ENCODE results near the gene ITPK1.
A peak's percentile ranks its signal among the peaks of the same experiment; 100 is the strongest.

The ITPK1 gene

DNA sequence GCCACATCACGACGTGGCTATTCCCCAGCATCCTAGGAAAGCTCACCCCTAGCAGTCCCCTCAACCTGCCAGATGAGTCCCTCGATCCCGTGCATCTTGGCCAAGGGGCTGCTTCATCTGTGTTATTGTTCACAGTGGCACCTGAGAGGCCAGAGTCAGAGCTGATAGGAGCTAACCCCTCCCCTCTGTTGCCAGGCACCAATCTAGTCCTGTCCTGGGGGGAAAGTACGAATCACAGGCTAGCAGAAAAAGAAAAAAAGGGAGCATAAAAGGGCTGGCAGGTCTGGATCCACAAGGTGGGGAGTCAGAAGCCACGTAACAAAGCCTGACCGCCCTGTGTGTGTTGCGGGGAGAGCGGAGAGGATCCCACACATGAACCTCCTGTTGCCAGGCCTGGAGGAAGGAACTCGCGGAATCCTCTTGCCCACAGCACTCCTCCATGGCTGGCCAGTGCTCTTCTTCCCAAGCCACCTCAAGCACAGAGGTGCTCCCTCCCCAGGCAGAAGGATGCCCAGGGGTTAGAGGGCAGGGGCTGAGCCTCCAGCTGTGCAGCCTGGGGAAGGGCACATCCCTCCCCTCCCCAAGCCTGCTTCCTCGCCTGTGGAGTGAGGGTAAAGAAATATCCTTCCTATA is 91.8 kb downstream of the ITPK1 start:
- DNase-seq, result no peak

DNA sequence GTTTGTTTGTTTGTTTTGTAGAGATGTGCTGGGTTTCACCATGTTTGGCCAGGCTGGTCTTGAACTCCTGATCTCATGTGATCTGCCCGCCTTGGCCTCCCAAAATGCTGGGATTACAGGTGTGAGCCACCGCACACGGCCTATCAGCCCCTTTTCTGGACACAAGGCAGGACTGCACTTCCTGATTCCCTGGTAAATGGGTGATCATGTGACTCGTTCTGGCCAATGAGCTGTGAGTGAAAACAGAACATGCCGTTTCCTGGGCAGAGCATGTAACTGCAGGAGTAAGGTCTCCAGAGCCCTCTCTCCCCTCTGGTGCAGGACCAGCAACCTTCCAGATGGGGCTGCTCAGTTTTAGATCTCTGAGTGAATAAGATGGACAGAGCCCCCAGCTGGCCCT is 92.7 kb downstream of the ITPK1 start:
- DNase-seq, result no peak

DNA sequence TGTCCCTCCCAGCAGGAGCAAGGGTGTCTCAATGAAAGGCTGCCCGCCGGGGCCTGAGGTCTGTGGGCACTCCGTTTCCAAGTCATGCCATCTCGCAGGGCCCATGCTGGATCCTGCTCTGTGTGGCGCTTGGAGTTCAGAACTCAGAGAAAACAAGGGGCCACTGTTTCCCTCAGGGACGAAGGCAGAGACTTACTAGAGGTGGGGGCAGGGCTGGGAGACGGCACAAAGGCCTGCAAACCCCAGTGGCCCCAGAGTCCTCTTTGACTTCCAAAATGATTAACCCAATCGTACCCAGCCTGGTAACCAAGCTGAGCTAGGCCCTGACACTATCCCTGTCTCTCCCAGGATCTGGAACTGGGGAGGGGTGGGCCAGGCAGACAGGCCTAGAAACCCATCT is 95.8 kb downstream of the ITPK1 start:
- no peak for DNase-seq

DNA sequence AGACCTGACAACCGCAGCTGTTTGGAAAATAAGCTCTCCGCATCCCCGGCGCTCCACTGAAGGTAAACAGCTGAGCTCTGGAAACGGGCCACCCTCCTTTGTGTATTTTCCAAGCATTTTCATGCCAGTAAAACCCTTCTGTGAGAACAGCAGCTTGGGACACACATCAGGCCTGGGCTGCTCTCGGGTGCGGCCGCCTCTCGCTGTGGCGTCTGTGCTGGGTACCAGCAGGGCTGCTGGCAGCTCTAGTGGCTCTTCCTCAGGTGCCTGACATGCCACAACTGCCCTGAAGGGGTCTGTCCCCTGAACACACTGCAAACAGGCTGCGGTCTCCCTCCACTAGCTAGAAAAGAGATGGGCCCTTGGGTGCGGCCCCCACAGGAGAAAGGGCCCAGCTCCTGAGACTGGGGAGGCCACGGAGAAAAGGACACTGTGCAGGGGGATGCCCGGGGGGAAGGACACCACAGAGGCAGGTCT is 96.3 kb downstream of the ITPK1 start:
- no peak for DNase-seq

DNA sequence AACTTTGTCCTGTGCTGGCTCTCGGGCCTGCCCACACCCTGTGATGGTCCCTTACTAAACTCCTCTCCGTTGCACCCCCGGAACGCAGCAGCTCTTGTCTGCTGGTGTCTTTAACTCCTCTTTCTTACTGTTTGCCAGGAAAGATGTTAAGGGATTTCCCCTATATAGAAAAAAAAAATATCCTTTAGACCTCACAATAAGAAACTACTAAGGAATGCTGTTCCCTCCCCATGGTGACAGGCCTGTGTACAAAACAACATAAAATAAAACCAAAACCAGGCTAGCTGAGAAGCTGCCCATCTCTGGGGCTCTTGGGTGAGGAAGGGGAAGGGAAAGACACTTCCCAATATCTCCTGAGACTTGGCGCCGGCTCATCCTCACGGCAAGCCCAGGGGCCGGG is 97.4 kb downstream of the ITPK1 start:
- no peak for DNase-seq

DNA sequence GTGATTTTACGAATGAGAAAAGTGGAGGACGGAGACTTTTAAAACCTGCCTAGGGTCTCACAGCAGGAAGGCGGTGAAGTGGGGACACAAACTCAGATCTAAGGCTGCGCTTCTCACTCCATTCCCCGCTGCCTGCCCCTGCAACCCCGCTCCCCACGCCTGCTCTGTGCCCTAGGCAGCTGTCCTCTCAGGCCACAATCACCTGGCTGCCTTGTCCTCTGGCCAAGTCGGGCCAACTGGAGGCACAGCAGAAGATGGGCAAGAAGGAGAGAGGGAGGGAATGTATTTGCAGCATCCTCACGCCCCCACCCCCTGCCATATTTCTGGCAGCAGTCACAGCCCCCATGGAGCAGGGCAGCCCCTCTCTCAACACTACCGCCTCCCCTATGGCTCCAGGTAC is 97.8 kb downstream of the ITPK1 start:
- DNase-seq, result no peak

DNA sequence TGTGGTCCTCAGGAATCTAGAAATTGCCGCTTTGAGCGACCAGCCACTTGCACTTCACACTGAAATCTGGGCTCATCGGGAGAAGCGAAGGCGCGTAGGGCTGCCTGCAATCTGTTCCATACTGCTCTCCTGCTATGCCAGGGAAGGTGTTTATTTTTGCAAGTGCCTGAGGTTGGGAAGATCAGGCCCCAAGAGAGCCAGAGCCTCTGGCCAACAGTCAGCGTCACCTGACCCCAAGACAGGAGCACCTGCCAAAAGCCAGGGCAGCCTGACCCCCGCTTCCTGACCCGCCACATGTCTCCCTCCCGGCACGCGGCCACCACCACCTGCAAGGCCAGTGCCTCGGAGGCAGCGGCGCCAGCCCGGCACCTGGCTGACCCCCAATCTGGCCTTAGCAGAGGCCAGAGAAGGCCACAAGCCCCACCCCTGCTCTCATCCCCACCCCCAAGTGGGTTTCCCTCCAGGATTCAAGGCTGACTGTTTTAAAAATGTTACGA is 98.4 kb downstream of the ITPK1 start:
- no peak for DNase-seq

DNA sequence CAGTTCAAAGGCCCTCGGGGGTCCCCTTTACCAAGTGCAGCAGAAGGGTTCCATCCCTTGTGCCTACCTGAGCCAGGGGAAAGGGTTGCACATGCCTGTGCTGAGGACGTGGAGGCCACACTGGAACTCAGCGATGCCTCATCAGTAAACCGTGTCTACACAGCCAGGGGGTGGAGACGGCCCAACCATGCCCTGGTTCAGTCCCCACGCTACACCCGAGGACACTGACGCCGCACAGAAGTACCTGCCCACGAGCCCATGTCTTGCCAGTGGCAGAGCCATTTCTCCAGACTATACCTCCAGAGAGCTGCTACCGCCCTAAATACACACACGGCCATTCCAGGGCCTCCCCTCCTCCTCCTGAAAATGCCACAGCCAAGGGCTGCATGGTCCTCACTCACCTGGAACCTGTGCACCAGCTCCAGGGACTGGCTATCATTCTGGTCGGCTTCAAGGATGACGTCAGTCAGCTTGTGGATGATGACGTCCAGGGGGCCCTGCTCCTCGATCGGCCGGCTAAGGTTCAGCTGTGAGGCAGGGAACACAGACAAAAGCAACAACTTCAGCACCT is 99.4 kb downstream of the ITPK1 start:
- no peak for DNase-seq

DNA sequence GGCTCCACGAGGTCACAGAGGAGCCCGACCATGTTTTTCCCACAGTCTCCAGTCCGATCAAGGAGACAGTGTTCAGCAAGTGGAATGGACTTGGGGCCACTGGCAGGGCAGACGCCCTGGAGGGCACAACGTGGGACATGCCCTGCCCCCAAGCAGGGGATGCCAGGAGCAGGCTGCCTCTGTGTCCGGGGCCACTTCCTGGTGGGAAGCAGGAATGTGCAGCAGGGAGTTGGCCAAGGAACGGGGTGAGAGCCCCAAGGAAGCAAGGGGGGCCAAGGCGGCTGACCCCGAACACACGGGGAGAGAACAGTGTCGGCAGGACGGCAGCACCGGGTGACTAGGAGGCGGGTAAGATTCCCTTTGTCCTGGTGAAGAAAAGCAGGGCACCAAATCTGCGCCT is 100.2 kb downstream of the ITPK1 start:
- DNase-seq, result no peak

DNA sequence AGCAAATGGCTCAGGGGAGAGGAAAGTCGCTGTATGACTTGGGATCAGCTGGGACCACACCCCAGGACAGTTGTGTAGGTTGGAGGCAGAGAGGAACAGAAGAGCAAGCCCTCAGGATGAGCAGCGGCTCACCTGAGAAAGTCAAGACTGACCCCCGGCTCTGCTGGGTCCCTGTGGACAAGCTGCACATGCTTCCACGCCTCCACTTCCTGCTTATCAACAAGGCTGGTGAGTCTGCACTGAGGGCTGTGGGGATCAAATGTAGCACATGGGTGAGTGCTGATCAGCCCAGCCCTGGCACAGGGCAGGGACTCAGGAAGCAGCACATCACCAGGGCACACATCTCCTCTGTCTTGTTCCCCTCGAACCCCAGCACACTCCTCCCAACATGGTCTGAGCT is 100.7 kb downstream of the ITPK1 start:
- no peak for DNase-seq

DNA sequence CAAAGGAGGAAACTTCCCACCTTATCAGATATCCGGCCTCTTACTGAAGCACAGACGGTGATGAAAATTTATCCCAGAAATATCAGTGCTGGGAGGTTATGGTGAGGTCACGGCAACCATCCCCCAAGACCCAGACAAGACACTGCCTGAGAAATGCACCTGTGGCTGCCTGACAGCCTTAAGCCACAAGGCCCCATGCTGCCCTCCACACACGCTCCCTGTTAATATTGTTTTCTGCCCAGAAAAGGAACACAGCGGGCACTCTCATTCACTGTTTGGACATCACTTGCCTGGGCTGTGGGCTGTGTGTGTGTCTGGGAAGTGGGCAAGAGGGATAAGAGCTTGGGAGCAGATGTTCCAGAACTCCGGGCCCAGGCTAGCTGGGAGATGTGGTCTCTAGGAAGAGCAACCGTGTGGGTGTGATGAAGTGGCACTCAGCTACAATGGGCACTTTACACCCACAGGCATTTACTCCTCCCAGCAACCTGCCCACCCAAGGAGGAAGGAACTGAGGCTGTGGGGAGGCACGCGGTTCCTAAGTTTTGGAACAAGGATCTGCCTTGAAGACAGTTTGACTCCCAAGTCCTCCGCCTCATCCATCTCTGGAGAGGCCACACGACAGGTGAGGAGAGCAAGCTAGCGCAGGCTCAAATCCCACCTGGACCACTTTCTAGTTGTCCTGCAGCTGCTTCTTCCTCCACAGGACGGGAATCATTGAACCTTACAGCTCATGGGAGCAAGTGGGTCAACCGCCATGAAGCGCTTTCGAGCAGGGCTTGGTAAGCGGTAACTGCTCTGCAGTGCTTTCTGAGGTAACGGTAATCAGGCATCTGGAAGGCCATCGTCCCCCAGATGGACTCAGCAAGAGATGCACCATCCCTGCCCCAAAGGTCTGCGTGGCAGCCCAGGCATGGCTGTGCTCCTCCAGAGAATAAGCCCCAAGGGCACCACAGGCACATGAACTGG is 101.4 kb downstream of the ITPK1 start:
- DNase-seq, result no peak

DNA sequence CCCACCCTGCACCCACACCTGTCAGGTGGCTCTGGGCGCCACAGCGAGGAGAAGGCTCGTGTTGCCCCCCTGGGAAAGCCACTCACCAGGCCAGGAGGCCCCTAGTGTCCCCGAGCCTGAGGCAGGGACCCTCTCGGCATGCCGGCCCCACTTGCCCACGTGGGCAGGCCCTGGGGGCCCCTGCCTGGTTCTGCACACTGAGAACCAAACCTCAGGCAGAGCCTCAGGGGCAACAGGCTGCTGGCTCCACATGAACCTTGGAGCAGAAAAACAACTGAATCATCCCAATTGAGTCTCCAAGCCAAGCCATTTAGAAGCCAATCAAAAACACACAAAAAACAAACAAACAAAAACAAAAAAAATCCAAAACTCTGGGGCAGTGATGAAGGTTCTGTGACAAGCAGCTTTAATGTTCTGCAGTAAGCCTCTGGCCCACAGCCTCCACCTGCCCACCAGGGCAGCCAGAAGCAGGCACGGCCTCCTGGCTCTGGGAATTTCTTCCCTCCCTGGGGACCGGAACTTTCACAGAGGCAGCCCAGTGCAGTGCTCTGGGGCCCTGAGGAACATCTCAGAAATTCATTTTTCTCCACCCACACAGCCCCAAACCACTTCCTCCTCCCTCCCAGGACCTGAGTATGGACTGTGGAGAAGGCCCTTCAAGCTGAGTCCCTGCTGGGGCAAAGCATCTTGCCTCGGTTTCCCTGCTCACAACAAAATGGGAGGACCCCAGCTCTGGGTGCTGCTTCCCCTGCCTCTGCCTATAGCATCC is 102.6 kb downstream of the ITPK1 start:
- no peak for DNase-seq

DNA sequence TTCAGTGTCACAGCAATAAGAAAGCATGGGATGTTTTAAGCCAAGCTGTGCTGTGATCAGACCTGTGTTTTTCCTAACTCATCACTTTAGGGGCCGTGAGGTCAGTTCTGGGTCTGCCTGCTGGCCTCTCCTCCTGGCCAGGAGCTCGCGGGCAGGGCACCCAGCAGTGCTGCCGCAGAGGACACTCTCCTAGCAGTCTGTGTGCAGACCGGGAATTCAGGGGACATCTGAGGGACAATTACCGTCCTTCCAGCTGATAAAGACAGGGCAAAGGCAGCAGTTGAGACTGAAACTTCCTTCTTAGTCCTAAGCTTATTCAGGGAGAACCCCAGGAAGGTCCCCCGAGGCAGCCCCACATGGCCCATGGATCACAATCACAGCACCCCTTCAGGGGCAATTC is 103.2 kb downstream of the ITPK1 start:
- DNase-seq, result no peak

DNA sequence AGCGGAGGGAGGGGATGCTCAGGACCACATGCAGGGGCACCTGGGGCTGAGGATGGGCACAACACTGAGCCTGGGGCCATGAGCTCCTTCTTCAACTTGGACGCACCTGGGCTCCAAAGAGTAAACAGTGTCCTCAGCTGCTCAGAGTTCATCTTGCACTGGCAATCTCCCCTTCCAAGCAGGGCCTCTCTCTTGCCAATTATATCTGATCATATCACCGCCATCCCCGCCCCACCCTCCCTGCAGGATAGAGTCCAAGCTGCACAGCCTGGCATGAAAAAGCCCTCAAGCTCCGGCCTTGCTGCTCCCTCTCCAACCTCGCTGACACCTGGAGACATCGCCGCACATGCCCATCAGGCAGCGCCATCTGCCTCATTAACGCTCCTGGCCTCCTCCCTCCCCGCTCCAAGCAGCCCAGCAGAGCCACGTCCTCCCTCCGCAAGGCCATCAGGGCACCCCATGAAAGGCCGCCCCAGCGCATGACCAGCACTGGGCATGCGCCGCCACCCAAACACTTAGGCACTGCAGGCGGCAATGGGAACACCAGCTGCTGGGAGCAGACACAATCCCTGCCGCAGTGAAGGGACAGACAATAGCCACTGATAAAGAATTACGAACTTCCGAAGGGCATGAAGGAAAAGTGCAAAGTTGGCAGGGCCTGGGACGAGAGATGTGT is 103.9 kb downstream of the ITPK1 start:
- peak; percentile 61 for DNase-seq

DNA sequence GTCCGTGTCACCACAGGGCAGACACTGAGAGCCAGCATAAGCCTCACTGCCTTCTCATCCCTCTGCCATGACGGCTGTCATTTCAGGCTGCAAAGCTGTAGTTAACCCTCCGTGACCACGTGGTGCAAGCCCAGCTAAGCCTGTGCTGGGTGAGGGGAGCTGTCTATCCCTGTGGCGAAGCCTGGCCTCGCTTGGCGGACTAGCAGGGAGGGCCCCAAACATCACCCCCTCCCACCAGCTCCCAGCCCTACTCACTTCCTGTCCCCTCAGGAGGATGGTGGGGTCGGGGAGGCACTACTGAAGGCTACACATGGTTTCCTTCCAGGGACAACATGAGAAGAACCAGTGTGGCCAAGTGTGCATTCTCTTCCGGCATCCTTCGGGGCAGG is 104.6 kb downstream of the ITPK1 start:
- DNase-seq, result no peak

DNA sequence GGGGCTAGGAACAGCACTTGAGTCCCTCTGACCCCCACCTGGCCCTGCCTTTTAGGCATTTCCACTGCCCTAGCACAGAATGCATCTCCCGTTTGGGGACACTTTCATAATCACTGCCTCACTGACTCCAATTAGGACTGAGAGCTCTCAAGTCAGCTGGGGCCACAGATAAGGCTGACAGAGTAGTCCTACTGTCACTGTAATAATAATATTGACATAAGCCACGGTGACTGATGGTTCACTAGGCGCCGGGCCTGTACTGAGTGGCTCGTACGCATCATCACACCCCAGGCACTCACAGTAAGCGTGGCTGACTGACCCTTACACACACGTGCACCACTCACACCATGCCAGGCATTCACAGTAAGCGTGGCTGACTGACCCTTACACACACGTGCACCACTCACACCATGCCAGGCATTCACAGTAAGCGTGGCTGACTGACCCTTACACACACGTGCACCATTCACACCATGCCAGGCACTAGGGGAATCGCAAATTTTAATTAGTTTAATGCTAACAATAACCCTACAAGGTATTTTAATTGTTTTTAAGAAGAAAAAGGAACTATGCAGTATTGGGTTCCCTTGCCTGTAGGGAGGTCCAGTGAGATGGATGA is 105.1 kb downstream of the ITPK1 start:
- no peak for DNase-seq

DNA sequence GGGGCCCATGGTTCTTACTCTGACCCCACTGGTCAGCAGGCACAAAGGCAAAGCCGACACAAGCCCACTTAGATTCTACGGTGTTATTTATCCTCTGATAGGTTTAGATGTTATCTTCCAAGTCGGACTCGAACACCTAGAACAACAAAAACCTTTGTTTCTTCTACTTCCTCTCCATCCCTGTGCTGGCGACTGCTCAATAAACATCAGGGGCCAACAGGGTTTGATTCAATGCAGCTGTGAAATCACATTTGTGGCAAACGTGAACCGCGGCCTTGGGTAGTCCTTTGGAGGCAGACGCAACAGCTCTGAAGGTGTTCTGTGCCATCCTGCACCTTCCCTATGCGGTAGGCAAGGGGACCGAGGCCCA is 105.6 kb downstream of the ITPK1 start:
- no peak for DNase-seq

DNA sequence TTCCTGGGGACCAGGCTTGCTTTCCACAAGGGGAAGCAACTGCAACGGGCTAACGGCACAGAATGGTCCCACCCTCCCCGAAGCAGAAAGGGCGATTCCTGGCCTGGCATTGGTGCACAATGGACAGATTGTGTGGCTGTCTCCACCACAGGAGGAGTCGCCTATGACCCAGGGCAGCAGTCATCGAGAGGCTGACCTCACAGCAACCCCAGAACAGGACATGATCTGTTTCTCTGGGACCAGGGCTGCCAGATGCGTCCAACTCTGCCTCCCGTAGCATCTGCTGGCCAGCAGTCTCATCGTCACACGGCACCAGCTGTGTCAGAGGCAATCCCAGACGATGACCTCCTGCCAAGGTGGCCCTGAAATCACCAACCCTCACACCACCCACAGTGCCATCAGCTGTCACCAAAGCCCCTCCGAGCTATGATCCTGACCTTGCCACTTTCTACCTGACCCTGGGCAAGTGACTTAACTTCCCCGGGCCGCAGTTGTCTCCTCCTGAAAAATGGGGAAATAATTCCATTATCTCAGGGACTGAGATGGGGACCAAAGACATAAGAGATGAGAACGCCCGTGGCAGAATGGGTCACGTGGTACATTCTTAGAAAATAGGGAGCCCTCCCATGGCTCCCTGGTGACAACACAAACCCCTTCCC is 106.1 kb downstream of the ITPK1 start:
- no peak for DNase-seq

DNA sequence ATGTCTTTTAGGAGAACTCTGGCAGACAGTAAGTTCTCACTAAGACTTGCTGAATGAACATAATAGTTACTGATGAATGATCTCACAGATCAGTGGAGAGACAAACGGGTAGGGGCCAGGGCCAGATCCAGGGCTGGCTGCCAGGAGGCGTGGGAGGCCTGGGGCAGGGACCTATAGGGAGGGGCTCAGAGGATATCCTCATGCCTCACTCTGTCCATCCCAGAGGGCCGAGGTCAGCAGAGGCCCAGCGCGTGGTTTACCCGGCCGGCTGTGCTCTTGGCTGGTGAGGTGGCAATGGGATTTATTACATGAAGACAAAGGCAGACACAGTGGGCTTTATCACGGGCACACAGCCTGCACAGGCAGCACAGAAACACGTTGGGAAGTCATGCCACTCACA is 107.3 kb downstream of the ITPK1 start:
- no peak for DNase-seq

DNA sequence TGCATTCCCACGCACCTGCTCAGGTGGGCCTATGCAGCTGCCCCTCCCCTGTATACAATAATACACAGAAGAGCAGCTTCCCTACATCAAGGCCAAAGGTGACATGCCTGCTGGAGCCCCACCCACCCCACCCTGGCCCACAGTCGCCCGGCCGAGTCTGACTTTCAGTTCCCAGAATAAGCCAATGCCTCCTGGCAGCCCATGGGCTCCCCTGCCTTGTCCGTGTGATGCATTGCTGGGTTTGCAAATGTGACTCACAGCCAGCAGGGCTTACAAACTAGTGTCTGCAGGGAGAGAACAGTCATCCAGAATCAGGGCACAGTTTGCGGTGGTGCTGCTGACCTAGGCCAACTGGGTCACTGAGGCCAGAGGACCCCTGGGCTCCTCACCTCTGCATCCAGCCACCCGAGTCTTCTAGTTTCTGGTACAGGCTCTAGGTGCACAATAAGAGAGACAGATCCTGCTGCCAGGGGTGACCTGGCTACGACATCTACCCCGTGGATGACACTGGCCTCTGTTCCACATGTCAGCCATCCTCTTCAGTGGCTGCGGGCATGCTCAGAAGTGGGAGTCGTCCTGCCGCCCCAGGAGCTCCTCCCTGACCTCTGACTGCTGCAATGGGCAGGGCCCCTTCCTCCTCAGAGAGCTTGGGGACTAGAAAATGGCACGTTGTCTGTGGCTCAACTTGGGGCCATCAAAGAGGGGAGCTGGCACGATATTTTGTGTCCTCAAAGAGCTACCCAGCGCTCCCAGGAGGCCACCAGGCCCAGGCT is 108.3 kb downstream of the ITPK1 start:
- no peak for DNase-seq

All from SHP77 treated with DMSO at 0.1 percent for 48 hours (cell line).